ENCODE results near the gene NAGK.
A peak's percentile ranks its signal among the peaks of the same experiment; 100 is the strongest.
"Not testable (repeated sequence)": the region's sequence is repeated elsewhere in the genome, so short reads cannot be mapped to it uniquely, and the experiment has no call there.

NAGK gene

DNA sequence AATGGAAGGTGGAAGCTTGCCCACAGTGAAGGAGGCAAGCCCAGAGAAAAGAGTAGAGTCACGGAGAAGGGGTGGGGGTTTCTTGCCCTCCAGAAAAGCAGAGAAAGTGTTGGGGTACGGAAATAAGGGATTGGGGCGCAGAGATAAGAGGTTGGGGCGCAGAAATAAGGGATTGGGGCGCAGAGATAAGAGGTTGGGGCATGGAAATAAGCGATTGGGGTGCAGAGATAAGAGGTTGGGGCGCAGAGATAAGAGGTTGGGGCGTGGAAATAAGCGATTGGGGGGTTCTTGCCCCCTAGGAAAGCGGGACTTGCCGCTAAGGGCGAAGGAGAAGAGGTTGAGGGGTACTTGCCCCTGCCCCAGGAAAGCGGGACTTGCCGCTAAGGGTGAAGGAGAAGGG, 21.0 kb downstream of the NAGK start:
- H3K4me1 ChIP-seq (ENCODE audit: insufficient read depth, poor library complexity, severe bottlenecking); H3K27me3 ChIP-seq (ENCODE audit: insufficient read depth, poor library complexity, severe bottlenecking); H3K4me3 ChIP-seq (ENCODE audit: severe bottlenecking); DNase-seq (ENCODE audit: low spot score); ATAC-seq (ENCODE audit: low read depth); H3K9me3 ChIP-seq (ENCODE audit: severe bottlenecking); H3K36me3 ChIP-seq (ENCODE audit: low read depth); H3K27ac ChIP-seq (ENCODE audit: poor library complexity, severe bottlenecking): not testable (repeated sequence)

GRCh38 chr2:71091808-71092207, 23.4 kb downstream of the NAGK start:
- H3K9me3 ChIP-seq (ENCODE audit: severe bottlenecking); H3K4me1 ChIP-seq (ENCODE audit: insufficient read depth, poor library complexity, severe bottlenecking); ATAC-seq (ENCODE audit: low read depth); H3K27ac ChIP-seq (ENCODE audit: poor library complexity, severe bottlenecking); DNase-seq (ENCODE audit: low spot score); H3K27me3 ChIP-seq (ENCODE audit: insufficient read depth, poor library complexity, severe bottlenecking); H3K36me3 ChIP-seq (ENCODE audit: low read depth); H3K4me3 ChIP-seq (ENCODE audit: severe bottlenecking): not testable (repeated sequence)

DNA sequence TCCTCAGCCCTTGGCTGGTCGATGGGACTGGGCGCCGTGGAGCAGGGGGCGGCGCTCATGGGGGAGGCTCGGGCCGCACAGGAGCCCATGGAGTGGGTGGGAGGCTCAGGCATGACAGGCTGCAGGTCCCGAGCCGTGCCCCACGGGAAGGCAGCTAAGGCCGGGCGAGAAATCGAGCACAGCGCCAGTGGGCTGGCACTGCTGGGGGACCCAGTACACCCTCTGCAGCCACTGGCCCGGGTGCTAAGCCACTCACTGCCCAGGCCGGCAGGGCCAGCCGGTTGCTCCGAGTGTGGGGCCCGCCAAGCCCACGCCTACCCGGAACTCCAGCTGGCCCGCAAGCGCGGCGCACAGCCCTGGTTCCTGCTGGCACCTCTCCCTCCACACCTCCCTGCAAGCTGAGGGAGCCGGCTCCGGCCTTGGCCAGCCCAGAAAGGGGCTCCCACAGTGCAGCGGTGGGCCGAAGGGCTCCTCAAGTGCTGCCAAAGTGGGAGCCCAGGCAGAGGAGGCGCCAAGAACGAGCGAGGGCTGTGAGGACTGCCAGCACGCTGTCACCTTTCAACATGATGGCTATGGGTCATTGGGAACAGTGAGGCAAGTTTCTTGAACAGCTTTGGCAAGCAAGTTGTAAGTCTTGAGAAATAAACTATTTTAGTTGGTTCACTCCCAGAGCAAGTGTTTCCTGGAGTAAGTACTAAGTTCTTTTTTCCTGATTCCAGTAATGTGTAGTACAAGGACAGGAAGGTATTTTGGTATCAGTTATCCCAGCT, 24.2 kb downstream of the NAGK start:
- not testable (repeated sequence) for H3K27ac ChIP-seq (ENCODE audit: poor library complexity, severe bottlenecking); H3K27me3 ChIP-seq (ENCODE audit: insufficient read depth, poor library complexity, severe bottlenecking); H3K9me3 ChIP-seq (ENCODE audit: severe bottlenecking); DNase-seq (ENCODE audit: low spot score); H3K4me3 ChIP-seq (ENCODE audit: severe bottlenecking); H3K36me3 ChIP-seq (ENCODE audit: low read depth); ATAC-seq (ENCODE audit: low read depth); H3K4me1 ChIP-seq (ENCODE audit: insufficient read depth, poor library complexity, severe bottlenecking)

DNA sequence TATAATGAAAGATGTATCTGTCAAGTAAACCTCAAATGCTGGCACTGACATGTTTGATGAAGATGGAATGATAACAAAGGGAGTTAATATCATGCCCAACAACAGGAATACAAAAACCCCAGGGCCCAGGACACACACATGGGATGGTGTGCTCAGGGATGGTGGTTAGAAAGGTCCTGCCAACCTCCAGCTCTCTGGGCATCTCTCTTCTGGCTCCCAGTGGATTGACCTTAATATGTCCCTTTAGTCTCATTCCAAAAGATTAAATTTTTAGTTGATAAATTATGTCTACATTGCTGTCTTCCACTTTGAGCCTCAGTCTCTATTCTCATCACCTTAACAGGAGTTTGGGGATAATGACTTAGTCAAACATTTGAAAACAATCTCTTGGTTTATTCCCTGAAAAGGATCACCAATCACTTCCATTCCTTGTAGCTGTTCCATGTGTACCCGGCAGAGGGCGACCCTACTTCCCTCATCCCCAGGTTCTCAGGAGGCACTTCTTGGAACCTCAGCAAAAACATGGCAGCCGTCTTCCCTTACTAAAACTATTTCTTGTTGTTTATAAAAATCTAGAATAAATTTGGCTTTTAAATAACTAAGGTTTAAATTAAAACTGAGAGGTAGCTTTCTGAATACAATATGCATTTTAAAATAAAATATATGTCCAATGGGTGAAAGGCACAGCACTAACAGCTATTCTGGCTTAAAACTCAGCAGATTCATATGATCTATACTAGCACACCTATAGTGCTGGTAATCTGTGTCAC, 31.9 kb downstream of the NAGK start:
- TF ChIP-seq, protein P1, sequence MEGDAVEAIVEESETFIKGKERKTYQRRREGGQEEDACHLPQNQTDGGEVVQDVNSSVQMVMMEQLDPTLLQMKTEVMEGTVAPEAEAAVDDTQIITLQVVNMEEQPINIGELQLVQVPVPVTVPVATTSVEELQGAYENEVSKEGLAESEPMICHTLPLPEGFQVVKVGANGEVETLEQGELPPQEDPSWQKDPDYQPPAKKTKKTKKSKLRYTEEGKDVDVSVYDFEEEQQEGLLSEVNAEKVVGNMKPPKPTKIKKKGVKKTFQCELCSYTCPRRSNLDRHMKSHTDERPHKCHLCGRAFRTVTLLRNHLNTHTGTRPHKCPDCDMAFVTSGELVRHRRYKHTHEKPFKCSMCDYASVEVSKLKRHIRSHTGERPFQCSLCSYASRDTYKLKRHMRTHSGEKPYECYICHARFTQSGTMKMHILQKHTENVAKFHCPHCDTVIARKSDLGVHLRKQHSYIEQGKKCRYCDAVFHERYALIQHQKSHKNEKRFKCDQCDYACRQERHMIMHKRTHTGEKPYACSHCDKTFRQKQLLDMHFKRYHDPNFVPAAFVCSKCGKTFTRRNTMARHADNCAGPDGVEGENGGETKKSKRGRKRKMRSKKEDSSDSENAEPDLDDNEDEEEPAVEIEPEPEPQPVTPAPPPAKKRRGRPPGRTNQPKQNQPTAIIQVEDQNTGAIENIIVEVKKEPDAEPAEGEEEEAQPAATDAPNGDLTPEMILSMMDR (IDR thresholded peaks at IDR 0.05; ENCODE audit: poor library complexity, severe bottlenecking) = peak; percentile 81
- Histone ChIP-seq H3K27me3 (ENCODE audit: insufficient read depth, poor library complexity, severe bottlenecking) (no peaks in the 10 kb centered on the region), H3K9me3 (ENCODE audit: severe bottlenecking) (no peaks in the 10 kb centered on the region), H3K36me3 (ENCODE audit: low read depth) (no peaks in the 10 kb centered on the region), H3K4me3 (ENCODE audit: severe bottlenecking) (no peak overlapping the region), H3K4me1 (ENCODE audit: insufficient read depth, poor library complexity, severe bottlenecking) (peaks cover 6% of the 10 kb centered on the region), H3K27ac (ENCODE audit: poor library complexity, severe bottlenecking) (no peak overlapping the region)
- DNase-seq (ENCODE audit: low spot score) (no peak), ATAC-seq (ENCODE audit: low read depth) (peak; percentile 58; the same call in 1 of the 3 replicates)

- no peak overlapping the region for H3K4me3 ChIP-seq (ENCODE audit: severe bottlenecking)
- TF ChIP-seq, protein P1 (IDR thresholded peaks at IDR 0.05; ENCODE audit: poor library complexity, severe bottlenecking) = no peak
- H3K27me3 ChIP-seq (ENCODE audit: insufficient read depth, poor library complexity, severe bottlenecking) = no peaks in the 10 kb centered on the region
- peak overlapping the region; percentile 18 for H3K27ac ChIP-seq (ENCODE audit: poor library complexity, severe bottlenecking)
- no peak for DNase-seq (ENCODE audit: low spot score)
- no peaks in the 10 kb centered on the region for H3K9me3 ChIP-seq (ENCODE audit: severe bottlenecking)
- peak; percentile 64; the same call in 2 of the 3 replicates for ATAC-seq (ENCODE audit: low read depth)
- peaks cover 6% of the 10 kb centered on the region for H3K4me1 ChIP-seq (ENCODE audit: insufficient read depth, poor library complexity, severe bottlenecking)
- no peaks in the 10 kb centered on the region for H3K36me3 ChIP-seq (ENCODE audit: low read depth)
These were observed 33.2 kb downstream of the NAGK start for GRCh38 chr2:71101656-71102055.

DNA sequence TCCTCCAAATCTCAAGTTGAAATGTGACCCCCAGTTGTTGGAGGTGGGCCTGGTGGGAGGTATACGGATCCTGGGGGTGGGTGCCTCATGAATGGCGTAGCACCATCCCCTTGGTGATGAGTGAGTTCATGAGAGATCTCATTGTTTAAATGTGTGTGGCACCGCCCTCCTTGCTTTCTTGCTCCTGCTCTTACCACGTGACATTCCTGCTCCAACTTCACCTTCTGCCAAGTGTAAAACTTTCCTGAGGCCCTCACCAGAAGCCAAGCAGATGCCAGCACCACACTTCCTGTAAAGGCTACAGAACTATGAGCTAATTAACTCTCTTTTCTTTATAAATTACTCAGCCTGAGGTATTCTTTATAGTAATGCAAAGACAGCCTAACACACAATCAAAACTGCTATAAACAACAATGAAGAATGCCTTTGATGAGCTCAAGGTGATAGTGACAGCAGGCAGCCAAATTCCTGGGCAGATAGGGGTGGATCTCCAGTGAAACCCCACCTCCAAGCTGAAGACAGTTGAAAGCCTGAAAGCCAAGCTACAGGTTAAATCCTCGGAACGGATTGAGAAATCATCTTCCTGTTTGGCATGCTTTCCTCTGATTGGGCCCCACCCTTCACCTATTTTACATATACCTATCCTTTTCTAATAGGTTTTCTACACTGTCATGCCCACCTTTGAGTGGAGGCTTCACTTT, 34.7 kb downstream of the NAGK start:
- Histone ChIP-seq H3K9me3 (ENCODE audit: severe bottlenecking) (no peaks in the 10 kb centered on the region), H3K36me3 (ENCODE audit: low read depth) (no peaks in the 10 kb centered on the region), H3K4me3 (ENCODE audit: severe bottlenecking) (no peak overlapping the region), H3K27me3 (ENCODE audit: insufficient read depth, poor library complexity, severe bottlenecking) (no peaks in the 10 kb centered on the region), H3K4me1 (ENCODE audit: insufficient read depth, poor library complexity, severe bottlenecking) (peaks cover 6% of the 10 kb centered on the region), H3K27ac (ENCODE audit: poor library complexity, severe bottlenecking) (no peak overlapping the region)
- ATAC-seq (ENCODE audit: low read depth) (no peak), DNase-seq (ENCODE audit: low spot score) (no peak)
- TF ChIP-seq, protein P1 (IDR thresholded peaks at IDR 0.05; ENCODE audit: poor library complexity, severe bottlenecking) = no peak
